Right cardiac atrium (tissue), 5 donors: Measurements from ENCODE around the gene CORO1C. TPM values are rescaled to one million over a fixed set of nuclear protein-coding genes. Genes with fewer than 3 reads are reported as not detected.
A peak's percentile ranks its signal among the peaks of the same experiment; 100 is the strongest.

Experiments used
- ATAC-seq, 2 donors: fragments of 200-7000 bp; cut with Tn5 transposase; one replicate each; pipeline versions ENCODE4 v1.8.0 to v1.9.1; 2020; ENCODE audit warnings: moderate library complexity in 2 of 2, mild to moderate bottlenecking in 1 of 2
- DNase-seq, 3 donors: peaks; one replicate each; pipeline ENCODE4 v3.0.0-alpha.2; 2020
- H3K27ac ChIP-seq: one replicate; pipeline ENCODE4 v1.5.1; 2013; ENCODE audit warnings: mild to moderate bottlenecking, low read length, control low read depth, moderate library complexity
- H3K27me3 ChIP-seq: one replicate; pipeline ENCODE4 v1.6.1; 2013; ENCODE audit not compliant: control insufficient read depth, insufficient read depth
- H3K4me1 ChIP-seq: one replicate; pipeline ENCODE4 v1.6.1; 2013; ENCODE audit warnings: low read length; ENCODE audit not compliant: control insufficient read depth, insufficient read depth
- H3K4me3 ChIP-seq: one replicate; pipeline ENCODE4 v1.5.1; 2013; ENCODE audit warnings: low read length, control low read depth
- H3K9me3 ChIP-seq: one replicate; pipeline ENCODE4 v1.6.1; 2013; ENCODE audit warnings: low read length; ENCODE audit not compliant: control insufficient read depth
- WGBS: extraction: QIAGEN DNeasy Blood & Tissue Kit; methylation state at CpG from one replicate; pipeline ENCODE4 v1.1.7; 2013; 5-methylcytosine and 5-hydroxymethylcytosine counted together
- intact Hi-C, 4 donors: fragments of 100-400 bp; cut with DNase I; formaldehyde crosslinking; loops; one replicate each; pipeline versions ENCODE4 v1.11.0 to v1.14.0; 2022 to 2023
- polyA plus RNA-seq: library from polyadenylated mRNA; stranded (reverse); fragments of 200-250 nt; gene quantifications from one replicate; pipeline ENCODE4 v1.2.3, GENCODE V29; 2013
- total RNA-seq, 4 donors: library from RNA; stranded (reverse); fragmentation: NEBNext Ultra II Directional; extraction: Animal tissue kit (Norgen Biotek cat#: 25700); gene quantifications; one replicate each; pipeline ENCODE4 v1.2.1, GENCODE V29; 2021
- donor health status: healthy with polysubstance abuse.
- donor health status: DM: no; HTN: yes; CAD: no.
- donor health status: DM: no; HTN: no; CAD: no.
- donor health status: DM: no; HTN: yes; CAD: no; lungs with severe emphysema.
- donor health status: DM: yes; HTN: yes; CAD: no.

The CORO1C gene
- total and polyA plus RNA-seq, 5 donors = 24.8 to 122 (median 85.5) TPM

- Histone ChIP-seq H3K4me3 (no peak overlapping the region), H3K27ac (no peak overlapping the region), H3K9me3 (no peaks in the 10 kb centered on the region), H3K27me3 (no peaks in the 10 kb centered on the region), H3K4me1 (peaks cover 13% of the 10 kb centered on the region)
- intact Hi-C loops = no loop called here
- DNase-seq (peak in 1 of 3 donors; percentile 42), ATAC-seq (no peak)
- 80% methylated on average over 15 of the region's 15 CpGs for WGBS
Measured at GRCh38 chr12:108645686-108646599, 85.4 kb downstream of the CORO1C start.

- no peak overlapping the region for H3K4me3 ChIP-seq
- H3K27me3 ChIP-seq = no peaks in the 10 kb centered on the region
- no peaks in the 10 kb centered on the region for H3K9me3 ChIP-seq
- DNase-seq (no peak), ATAC-seq (no peak)
- intact Hi-C loops = no loop called here
- 93% methylated on average over 7 of the region's 7 CpGs for WGBS
- H3K27ac ChIP-seq = peak overlapping the region; percentile 2
- H3K4me1 ChIP-seq = peaks cover 13% of the 10 kb centered on the region
Measured at GRCh38 chr12:108644811-108645120, 86.6 kb downstream of the CORO1C start.

DNA sequence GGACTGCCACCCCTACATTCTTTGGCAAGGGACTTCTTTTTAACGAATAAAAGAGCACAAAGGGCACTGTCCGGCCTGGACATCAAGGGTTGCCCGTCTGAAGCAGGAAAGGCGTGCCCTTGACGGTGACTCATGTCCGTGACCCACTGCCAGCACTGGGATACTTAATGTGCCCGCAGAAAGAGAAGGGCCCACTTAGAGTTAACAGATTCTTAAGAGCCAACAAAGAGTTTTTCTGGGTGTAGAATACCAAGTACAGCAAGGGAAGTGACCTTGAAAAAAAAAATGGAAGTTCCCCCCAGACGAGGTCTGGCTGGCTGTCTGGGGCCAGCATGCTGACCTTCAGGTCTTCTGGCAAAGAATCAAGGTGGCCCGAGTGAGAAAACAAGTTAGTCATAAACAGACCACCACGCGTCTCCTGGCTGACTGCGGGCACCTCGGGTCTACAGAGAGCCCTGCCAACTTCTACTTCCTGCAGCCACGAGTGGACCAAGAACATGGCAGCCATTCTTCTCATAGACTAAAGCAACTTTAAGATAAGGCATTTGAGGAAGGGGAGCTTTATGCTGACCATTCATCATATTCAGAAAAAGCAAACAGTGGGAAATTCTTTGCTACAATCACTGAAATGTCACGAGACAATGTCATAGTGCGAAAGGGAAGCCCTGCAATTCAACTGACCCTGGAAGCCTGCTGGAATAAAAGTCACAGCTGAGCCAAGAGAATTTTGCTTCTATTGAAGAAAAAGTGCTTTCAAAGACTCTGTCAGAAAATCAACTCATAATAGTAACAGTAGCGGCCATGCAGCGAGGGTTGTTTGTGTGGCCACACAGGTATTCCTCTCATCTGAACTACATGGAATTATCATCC lies 87.1 kb downstream of the CORO1C start:
- Histone ChIP-seq H3K27me3 (no peaks in the 10 kb centered on the region), H3K27ac (peak overlapping the region; percentile 80), H3K9me3 (no peaks in the 10 kb centered on the region), H3K4me3 (no peak overlapping the region), H3K4me1 (peaks cover 13% of the 10 kb centered on the region)
- DNase-seq (peak in 2 of 3 donors; percentile 62 to 74), ATAC-seq (peak; percentile 58 to 63)
- intact Hi-C loops = no loop called here
- 43% methylated on average over 18 of the region's 18 CpGs for WGBS

- no peaks in the 10 kb centered on the region for H3K9me3 ChIP-seq
- H3K4me1 ChIP-seq = peaks cover 14% of the 10 kb centered on the region
- 97% methylated on average over 1 of the region's 1 CpG for WGBS
- no peak overlapping the region for H3K4me3 ChIP-seq
- ATAC-seq (no peak), DNase-seq (no peak)
- no peak overlapping the region for H3K27ac ChIP-seq
- intact Hi-C loops = no loop called here
- no peaks in the 10 kb centered on the region for H3K27me3 ChIP-seq
Measured at GRCh38 chr12:108642899-108643654, 88.2 kb downstream of the CORO1C start.

GRCh38 chr12:108642269-108642870 lies 88.9 kb downstream of the CORO1C start:
- DNase-seq (peak in 1 of 3 donors; percentile 32), ATAC-seq (no peak)
- peaks cover 11% of the 10 kb centered on the region for H3K4me1 ChIP-seq
- H3K27me3 ChIP-seq = no peaks in the 10 kb centered on the region
- WGBS = 65% methylated on average over 16 of the region's 16 CpGs
- H3K27ac ChIP-seq = peak overlapping the region; percentile 70
- no peaks in the 10 kb centered on the region for H3K9me3 ChIP-seq
- no peak overlapping the region for H3K4me3 ChIP-seq
- intact Hi-C loops = no loop called here

GRCh38 chr12:108641446-108642268 lies 89.7 kb downstream of the CORO1C start:
- Histone ChIP-seq H3K27ac (peak overlapping the region; percentile 70), H3K4me3 (no peak overlapping the region), H3K27me3 (no peaks in the 10 kb centered on the region), H3K9me3 (no peaks in the 10 kb centered on the region), H3K4me1 (peaks cover 11% of the 10 kb centered on the region)
- peak in 1 of 2 donors; percentile 5 for ATAC-seq
- WGBS = 39% methylated on average over 9 of the region's 9 CpGs
- intact Hi-C loops = no loop called here
- peak in 1 of 3 donors; percentile 51 for DNase-seq

DNA sequence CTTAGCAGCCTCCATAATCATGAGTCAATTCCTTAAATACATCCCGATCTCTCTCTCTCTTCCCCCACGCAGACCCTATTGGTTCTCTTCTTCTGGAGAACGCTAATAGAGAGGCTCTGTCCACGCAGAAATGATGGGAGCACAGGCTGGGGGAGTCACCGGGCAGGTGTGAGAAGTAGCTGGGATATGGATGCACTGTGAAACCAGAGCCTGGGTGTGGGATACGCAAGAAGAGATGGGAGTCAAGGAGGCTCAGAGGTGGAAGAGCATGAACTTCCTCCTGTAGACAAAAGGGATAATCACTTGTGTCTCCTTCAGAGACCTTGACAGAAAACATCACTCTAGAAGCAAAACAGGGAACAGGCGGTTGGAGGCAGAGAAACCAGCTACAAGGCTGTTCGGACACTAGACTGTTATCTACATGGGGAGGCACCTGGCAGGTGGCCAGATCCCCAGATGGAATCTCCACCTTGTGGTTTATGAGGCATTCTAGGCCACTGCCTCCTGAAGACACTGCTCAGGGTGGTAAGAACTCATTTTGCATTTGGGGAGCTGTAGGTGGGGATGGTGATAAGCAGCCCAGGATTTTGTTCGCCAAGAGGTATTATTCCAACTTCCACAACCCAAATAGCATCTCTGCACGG lies 90.4 kb downstream of the CORO1C start:
- Histone ChIP-seq H3K4me3 (no peak overlapping the region), H3K9me3 (no peaks in the 10 kb centered on the region), H3K27me3 (no peaks in the 10 kb centered on the region), H3K4me1 (peaks cover 11% of the 10 kb centered on the region), H3K27ac (no peak overlapping the region)
- peak in 1 of 3 donors; percentile 76 for DNase-seq
- intact Hi-C loops = no loop called here
- ATAC-seq = no peak
- 64% methylated on average over 10 of the region's 10 CpGs for WGBS

- no peak for DNase-seq
- Histone ChIP-seq H3K4me3 (no peak overlapping the region), H3K4me1 (peaks cover 10% of the 10 kb centered on the region), H3K9me3 (no peaks in the 10 kb centered on the region), H3K27me3 (no peaks in the 10 kb centered on the region), H3K27ac (no peak overlapping the region)
- no peak for ATAC-seq
- 94% methylated on average over 11 of the region's 11 CpGs for WGBS
- intact Hi-C loops = loop anchor here in 1 of 4 donors (10.0 kb wide), 1 partner anchor 456 kb away; the partner anchor contains the start of genes ALKBH2 and UNG
Measured at GRCh38 chr12:108638997-108639822, 92.1 kb downstream of the CORO1C start.
